ENCODE data around the gene PPFIA3. TPM values are rescaled to one million over a fixed set of nuclear protein-coding genes. Genes with fewer than 3 reads are reported as not detected.

The PPFIA3 gene
- polyA plus RNA-seq, 1 of the 3 experiments (the other 2 are of a cell fraction), result 5.7 TPM

GRCh38 chr19:49149652-49150105 is 30.3 kb downstream of the PPFIA3 start:
- 0% methylated on average over 12 of the region's 23 CpGs for WGBS (ENCODE audit: low lambda C conversion rate)
- no peaks in the 10 kb centered on the region for H3K36me3 ChIP-seq (replicated peaks in 1 of 2; ENCODE audit: control insufficient read depth in 1 of 2, insufficient read depth in 2 of 2, low read length in 1 of 2)
- no peaks in the 10 kb centered on the region for H4K20me1 ChIP-seq (ENCODE audit: insufficient read depth)
- peak overlapping the region; percentile 68 to 87 for H3K27ac ChIP-seq (ENCODE audit: low read depth in 2 of 2, low read length in 1 of 2)
- no peak for TF ChIP-seq CTCF (IDR thresholded peaks at IDR 0.05)
- no peak for TF ChIP-seq GABPA (IDR thresholded peaks at IDR 0.05; ENCODE audit: low read depth)
- TF ChIP-seq REST (IDR thresholded peaks at IDR 0.05; ENCODE audit: low read depth, low read length), result no peak
- no peak for TF ChIP-seq USF1 (IDR thresholded peaks at IDR 0.05; ENCODE audit: borderline replicate concordance, low read depth)
- TF ChIP-seq ZBTB33 (IDR thresholded peaks at IDR 0.05; ENCODE audit: borderline replicate concordance, low read depth), result no peak
- TF ChIP-seq RCOR1 (IDR thresholded peaks at IDR 0.05; ENCODE audit: low read length), result no peak
- peak; percentile 74; the same call in 1 of the 2 replicates for TF ChIP-seq MXI1 (IDR thresholded peaks at IDR 0.05; ENCODE audit: low read depth, low read length)
- no peak for TF ChIP-seq EP300 (IDR thresholded peaks at IDR 0.05; ENCODE audit: borderline replicate concordance in 1 of 2, low read depth in 1 of 2, low read length in 1 of 2)
- no peak for TF ChIP-seq PBX3 (IDR thresholded peaks at IDR 0.05)
- TF ChIP-seq POLR2AphosphoS5 (IDR thresholded peaks at IDR 0.05; ENCODE audit: low read depth, low read length), result 0 out of 2 replicates have a peak, but pooled peaks have one; percentile 4
- no peak for TF ChIP-seq MEF2A (IDR thresholded peaks at IDR 0.05; ENCODE audit: borderline replicate concordance, low read depth)
- TF ChIP-seq SMC3 (IDR thresholded peaks at IDR 0.05; ENCODE audit: low read depth, low read length), result no peak
- TF ChIP-seq NRF1 (IDR thresholded peaks at IDR 0.05; ENCODE audit: low read depth, low read length), result no peak
- no peaks in the 10 kb centered on the region for H3K9me2 ChIP-seq
- POLR2A ChIA-PET, result interaction anchor here (0.6 to 1.5 kb wide), 3 partner anchors 22 to 52 kb away, joined by 3 to 5 read pairs (median 3); no protein-coding TSS in a partner anchor
- peak overlapping the region; percentile 100 for H3K4me2 ChIP-seq
- peaks cover 22% of the 10 kb centered on the region for H3F3A ChIP-seq (replicated peaks; ENCODE audit: insufficient read depth)
- H3K4me3 ChIP-seq (ENCODE audit: low read depth in 2 of 2, low read length in 1 of 2), result peak overlapping the region; percentile 91 to 96
- CTCF ChIA-PET, result interaction anchor here (0.9 to 11.1 kb wide), 10 partner anchors 21 to 156 kb away, joined by 3 to 87 read pairs (median 5); partner anchors contain the start of genes LIN7B, PPFIA3 and RUVBL2
- H3K27me3 ChIP-seq (ENCODE audit: insufficient read depth), result no peaks in the 10 kb centered on the region
- DNase-seq, result peak; percentile 84
- H3K9me3 ChIP-seq, result no peaks in the 10 kb centered on the region
- H3K9ac ChIP-seq, result peak overlapping the region; percentile 83
- peaks cover 3 to 27% of the 10 kb centered on the region in 2 experiments; a peak in 2 of 4 replicates for H3K4me1 ChIP-seq (ENCODE audit: control insufficient read depth in 1 of 2, insufficient read depth in 2 of 2, low read depth in 1 of 2, low read length in 1 of 2)
- H2AFZ ChIP-seq (ENCODE audit: low read depth), result peak overlapping the region; percentile 78
- H3K79me2 ChIP-seq (ENCODE audit: insufficient read depth), result no peaks in the 10 kb centered on the region
